ENCODE results near the gene RBM38. TPM values are rescaled to one million over a fixed set of nuclear protein-coding genes. Genes with fewer than 3 reads are reported as not detected.

The RBM38 gene
- total and polyA plus RNA-seq, 3 donors from 2014 or later: 69.6 to 114 (median 108) TPM

GRCh38 chr20:57374343-57374930, 16.8 kb upstream of the RBM38 start:
- 76 to 77% methylated on average over 11 to 12 of the region's 12 CpGs for WGBS, 2 donors
- Histone ChIP-seq H3K27me3 (no peaks in the 10 kb centered on the region), H3K27ac (no peak overlapping the region), H3K9me3 (no peaks in the 10 kb centered on the region), H3K4me3 (no peak overlapping the region), H3K4me1 (no peaks in the 10 kb centered on the region), H3K36me3 (ENCODE audit: low read depth, missing control alignments) (no peaks in the 10 kb centered on the region)
- intact Hi-C loops (cut with DNase I; ENCODE audit: low total_unique reads): no loop called here
- no peak for DNase-seq
- no peak for TF ChIP-seq CTCF (IDR thresholded peaks at IDR 0.05)

- H3K4me1 ChIP-seq: no peaks in the 10 kb centered on the region
- DNase-seq: no peak
- H3K4me3 ChIP-seq: no peak overlapping the region
- H3K9me3 ChIP-seq: no peaks in the 10 kb centered on the region
- no peaks in the 10 kb centered on the region for H3K27me3 ChIP-seq
- 83 to 87% methylated on average over 10 to 14 of the region's 14 CpGs for WGBS, 2 donors
- no peaks in the 10 kb centered on the region for H3K36me3 ChIP-seq (ENCODE audit: low read depth, missing control alignments)
- TF ChIP-seq POLR2A (IDR thresholded peaks at IDR 0.05) (no peak), CTCF (IDR thresholded peaks at IDR 0.05) (no peak)
- intact Hi-C loops (cut with DNase I; ENCODE audit: low total_unique reads): no loop called here
- no peak overlapping the region for H3K27ac ChIP-seq
Measured at GRCh38 chr20:57374931-57375651, 16.1 kb upstream of the RBM38 start.

- H3K36me3 ChIP-seq (ENCODE audit: low read depth, missing control alignments): no peaks in the 10 kb centered on the region
- 89 to 93% methylated on average over 10 of the region's 10 CpGs for WGBS, 2 donors
- intact Hi-C loops (cut with DNase I; ENCODE audit: low total_unique reads): no loop called here
Measured at GRCh38 chr20:57375652-57376230, 15.5 kb upstream of the RBM38 start.

GRCh38 chr20:57377350-57377749, 13.8 kb upstream of the RBM38 start:
- Histone ChIP-seq H3K4me1 (no peaks in the 10 kb centered on the region), H3K4me3 (no peak overlapping the region), H3K36me3 (ENCODE audit: low read depth, missing control alignments) (no peaks in the 10 kb centered on the region), H3K27me3 (no peaks in the 10 kb centered on the region), H3K9me3 (no peaks in the 10 kb centered on the region), H3K27ac (no peak overlapping the region)
- 67 to 78% methylated on average over 8 to 13 of the region's 13 CpGs for WGBS, 2 donors
- DNase-seq: no peak
- TF ChIP-seq POLR2A (IDR thresholded peaks at IDR 0.05): no peak
- TF ChIP-seq CTCF (IDR thresholded peaks at IDR 0.05): no peak
- intact Hi-C loops (cut with DNase I; ENCODE audit: low total_unique reads): no loop called here

More at GRCh38 chr20:57375652-57376230, 15.5 kb upstream of the RBM38 start:
- no peak for DNase-seq
- H3K27me3 ChIP-seq: no peaks in the 10 kb centered on the region
- H3K27ac ChIP-seq: no peak overlapping the region
- no peak overlapping the region for H3K4me3 ChIP-seq
- no peaks in the 10 kb centered on the region for H3K4me1 ChIP-seq
- no peaks in the 10 kb centered on the region for H3K9me3 ChIP-seq
- TF ChIP-seq CTCF (IDR thresholded peaks at IDR 0.05): no peak

Data from testis (tissue), 3 donors.